SU-DHL-6 (cell line): ENCODE data around the gene NSMCE4A.

Experiments
- CTCF ChIP-seq: fragments of 200-600 bp; sonication (generic); IDR thresholded peaks from one replicate; pipeline ENCODE4 v1.5.1; 2017; ENCODE audit warnings: antibody characterized with exemption, mild to moderate bottlenecking, low read length, moderate library complexity; ENCODE audit not compliant: insufficient read depth, poor library complexity, severe bottlenecking
- EZH2phosphoT487 ChIP-seq: fragments of 200-600 bp; sonication (generic), shearing (Covaris generic); conservative IDR thresholded peaks from 2 replicates; pipeline ENCODE4 v1.6.1; 2018; ENCODE audit warnings: mild to moderate bottlenecking, antibody characterized with exemption, low read length, moderate library complexity, mixed read lengths

- TF ChIP-seq CTCF (no peak), EZH2phosphoT487 (no peak)
Observed at GRCh38 chr10:121936295-121936694, 38.7 kb downstream of the NSMCE4A start.
